Activated CD4-positive, alpha-beta memory T cell treated with anti-CD3 and anti-CD28 coated beads for 36 hours (primary cell): ENCODE results near the gene BTD. TPM values are rescaled to one million over a fixed set of nuclear protein-coding genes. Genes with fewer than 3 reads are reported as not detected.
A peak's percentile ranks its signal among the peaks of the same experiment; 100 is the strongest.

Source experiments
- CTCF ChIA-PET: fragments of 350-600 bp; sonication (Branson Sonifier 250); formaldehyde crosslinking; loops from one replicate; lab custom pipeline; 2021; ENCODE audit warnings: antibody characterized with exemption, inconsistent platforms; lab: Charles Lee
- POLR2A ChIA-PET: fragments of 350-600 bp; sonication (Branson Sonifier 250); formaldehyde crosslinking; loops from one replicate; lab custom pipeline; 2021; ENCODE audit warnings: antibody characterized with exemption; lab: Charles Lee
- DNase-seq: peaks from one replicate; pipeline ENCODE4 v3.0.0-alpha.2; 2020
- H3K27ac Mint-ChIP-seq: one replicate; pipeline ENCODE4 v1.8.0; 2021; ENCODE audit warnings: mixed read lengths
- H3K27me3 Mint-ChIP-seq: one replicate; pipeline ENCODE4 v1.8.0; 2021; ENCODE audit warnings: mixed read lengths
- H3K36me3 Mint-ChIP-seq: one replicate; pipeline ENCODE4 v1.8.0; 2021; ENCODE audit warnings: mixed read lengths
- H3K4me1 Mint-ChIP-seq: one replicate; pipeline ENCODE4 v1.8.0; 2021; ENCODE audit warnings: low read depth, mixed read lengths
- H3K4me3 Mint-ChIP-seq: one replicate; pipeline ENCODE4 v1.8.0; 2021; ENCODE audit warnings: mild to moderate bottlenecking, mixed read lengths
- H3K9me3 Mint-ChIP-seq: one replicate; pipeline ENCODE4 v1.8.0; 2021; ENCODE audit warnings: mixed read lengths
- intact Hi-C: fragments of 100-400 bp; cut with micrococcal nuclease; formaldehyde crosslinking; loops from one replicate; pipeline ENCODE4 v1.15.1; 2023
- total RNA-seq, 2 experiments: library from RNA; stranded (reverse); gene quantifications; one replicate each; pipeline ENCODE4 v1.2.3, GENCODE V29; 2021

The BTD gene
- total RNA-seq, 2 experiments from 2014 or later: 8.6 to 8.7 TPM

- intact Hi-C loops: no loop called here
- peaks cover 12% of the 10 kb centered on the region for H3K36me3 Mint-ChIP-seq
- CTCF ChIA-PET: no interaction called here
Measured at GRCh38 chr3:15659254-15659975, 57.9 kb downstream of the BTD start.

DNA sequence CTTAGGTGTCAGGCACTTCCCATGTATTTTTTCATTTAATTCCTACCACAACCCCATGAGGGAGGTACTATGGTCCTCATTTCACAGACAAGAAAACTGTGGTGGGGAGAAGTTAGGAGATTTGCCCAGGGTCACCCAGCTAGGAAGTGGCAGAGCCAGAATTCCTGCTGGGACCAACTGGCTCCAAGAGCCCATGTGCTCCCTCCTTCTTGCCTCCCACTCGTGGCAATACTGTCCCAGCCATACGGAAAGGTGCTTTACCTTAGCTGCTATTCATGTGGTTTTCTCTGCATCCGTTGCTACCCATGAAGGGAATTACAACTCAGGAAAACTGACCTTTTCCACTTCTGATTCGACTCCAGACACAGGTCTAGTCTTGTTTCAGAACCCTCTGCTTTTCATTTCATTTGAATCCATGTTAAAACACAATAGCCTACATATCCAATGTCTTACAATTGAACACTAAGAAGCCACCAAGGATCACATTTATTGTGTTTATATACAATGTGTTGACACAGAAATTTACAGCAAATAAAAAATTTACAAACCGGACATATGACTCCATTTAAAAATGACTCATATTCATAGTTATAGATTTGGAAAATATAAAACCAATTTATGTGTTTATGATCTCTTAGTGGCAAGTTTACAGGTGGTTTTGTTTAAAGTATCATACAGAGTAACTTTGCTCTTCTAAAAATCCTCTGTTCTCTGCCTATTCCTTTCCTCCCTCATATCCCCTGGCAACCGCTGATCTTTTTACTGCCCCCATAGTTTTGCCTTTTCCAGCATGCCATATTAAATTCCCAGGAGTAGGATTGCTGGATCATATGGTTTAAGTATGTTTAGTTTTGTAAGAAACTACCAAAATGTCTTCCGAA is 58.8 kb downstream of the BTD start:
- Mint-ChIP-seq H3K27ac (no peak overlapping the region), H3K4me1 (peaks cover 5% of the 10 kb centered on the region), H3K4me3 (no peak overlapping the region), H3K9me3 (peaks cover 25% of the 10 kb centered on the region), H3K36me3 (peaks cover 15% of the 10 kb centered on the region), H3K27me3 (no peaks in the 10 kb centered on the region)
- ChIA-PET CTCF (no interaction called here), POLR2A (no interaction called here)
- intact Hi-C loops: no loop called here
- no peak for DNase-seq

More at GRCh38 chr3:15659254-15659975, 57.9 kb downstream of the BTD start:
- DNase-seq: no peak
- H3K27me3 Mint-ChIP-seq: no peaks in the 10 kb centered on the region
- POLR2A ChIA-PET: no interaction called here
- H3K4me1 Mint-ChIP-seq: peaks cover 5% of the 10 kb centered on the region
- no peak overlapping the region for H3K27ac Mint-ChIP-seq
- H3K4me3 Mint-ChIP-seq: no peak overlapping the region
- peaks cover 30% of the 10 kb centered on the region for H3K9me3 Mint-ChIP-seq

GRCh38 chr3:15664144-15664543 is 62.6 kb downstream of the BTD start:
- intact Hi-C loops: no loop called here
- ChIA-PET POLR2A (no interaction called here), CTCF (no interaction called here)
- Mint-ChIP-seq H3K4me3 (no peak overlapping the region), H3K9me3 (no peaks in the 10 kb centered on the region), H3K4me1 (peaks cover 26% of the 10 kb centered on the region), H3K36me3 (peaks cover 7% of the 10 kb centered on the region), H3K27ac (no peak overlapping the region), H3K27me3 (no peaks in the 10 kb centered on the region)
- DNase-seq: no peak

DNA sequence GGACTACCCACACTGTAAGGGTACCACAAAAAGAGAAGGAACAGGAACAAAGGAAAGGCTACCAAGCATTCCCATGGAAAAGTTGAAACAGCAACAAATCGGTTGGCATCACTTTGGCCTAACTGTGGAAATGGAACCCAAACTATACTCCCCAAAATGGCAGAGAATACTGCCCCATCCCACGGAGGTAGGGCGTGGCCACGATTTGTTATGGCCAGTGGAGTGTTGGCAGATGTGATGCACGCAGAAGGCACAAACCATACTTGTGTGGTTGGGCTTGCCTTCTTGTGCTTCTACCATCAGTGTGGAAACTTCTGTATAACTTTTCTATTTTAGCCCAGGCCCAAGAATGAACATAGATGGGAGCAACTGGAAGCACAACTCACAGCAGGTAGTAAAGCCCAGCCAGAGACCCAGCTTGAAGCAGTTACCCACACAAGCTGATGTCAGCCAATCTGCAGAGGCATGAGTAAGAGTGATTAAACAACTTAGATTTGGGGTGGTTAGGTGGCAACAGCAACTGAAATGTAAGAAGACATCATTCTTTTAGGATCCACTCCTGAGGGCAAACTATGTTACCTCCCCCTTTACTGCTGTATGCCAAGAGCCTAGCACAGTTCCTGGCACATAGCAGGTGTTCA is 64.1 kb downstream of the BTD start:
- Mint-ChIP-seq H3K27ac (no peak overlapping the region), H3K27me3 (no peaks in the 10 kb centered on the region), H3K4me3 (no peak overlapping the region), H3K4me1 (peaks cover 20% of the 10 kb centered on the region), H3K36me3 (peaks cover 13% of the 10 kb centered on the region), H3K9me3 (no peaks in the 10 kb centered on the region)
- no peak for DNase-seq
- intact Hi-C loops: loop anchor here (2.0 kb wide), 2 partner anchors 17 to 35 kb away; no protein-coding TSS in a partner anchor
- ChIA-PET POLR2A (no interaction called here), CTCF (no interaction called here)

GRCh38 chr3:15666277-15666676 is 64.7 kb downstream of the BTD start:
- no peaks in the 10 kb centered on the region for H3K27me3 Mint-ChIP-seq
- no peak for DNase-seq
- POLR2A ChIA-PET: no interaction called here
- H3K4me1 Mint-ChIP-seq: peaks cover 20% of the 10 kb centered on the region
- no peaks in the 10 kb centered on the region for H3K9me3 Mint-ChIP-seq
- CTCF ChIA-PET: no interaction called here
- H3K4me3 Mint-ChIP-seq: no peak overlapping the region
- intact Hi-C loops: loop anchor here (2.0 kb wide), 2 partner anchors 17 to 35 kb away; no protein-coding TSS in a partner anchor
- H3K36me3 Mint-ChIP-seq: peaks cover 18% of the 10 kb centered on the region
- H3K27ac Mint-ChIP-seq: no peak overlapping the region

DNA sequence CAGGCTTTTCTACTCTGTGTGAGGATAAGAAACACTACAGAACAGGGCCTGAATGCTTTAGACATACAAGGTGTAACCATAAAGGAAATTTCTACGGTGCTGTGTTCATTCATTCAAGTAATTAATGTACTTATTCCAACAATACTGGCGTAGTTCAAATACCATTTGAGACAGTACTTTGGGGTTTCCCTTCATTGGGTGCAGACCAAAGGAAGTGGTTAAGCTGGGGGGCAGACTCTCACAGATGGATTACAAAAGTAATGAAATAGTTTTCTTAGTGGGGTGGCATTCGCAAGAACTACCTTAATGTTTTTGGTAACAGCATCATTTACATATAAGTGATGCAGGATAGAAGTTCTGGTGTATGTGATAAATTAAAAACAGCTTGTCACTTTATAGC is 65.9 kb downstream of the BTD start:
- intact Hi-C loops: loop anchor here (2.0 kb wide), 2 partner anchors 19 to 37 kb away; no protein-coding TSS in a partner anchor
- no peak overlapping the region for H3K27ac Mint-ChIP-seq
- ChIA-PET POLR2A (no interaction called here), CTCF (interaction anchor here (0.8 to 1.4 kb wide), 2 partner anchors 37 to 144 kb away, joined by 3 to 4 read pairs; no protein-coding TSS in a partner anchor)
- DNase-seq: peak; percentile 56
- peaks cover 18% of the 10 kb centered on the region for H3K36me3 Mint-ChIP-seq
- no peaks in the 10 kb centered on the region for H3K9me3 Mint-ChIP-seq
- H3K27me3 Mint-ChIP-seq: no peaks in the 10 kb centered on the region
- no peak overlapping the region for H3K4me3 Mint-ChIP-seq
- peaks cover 20% of the 10 kb centered on the region for H3K4me1 Mint-ChIP-seq

- Mint-ChIP-seq H3K4me1 (peaks cover 2% of the 10 kb centered on the region), H3K4me3 (no peak overlapping the region), H3K27ac (no peak overlapping the region), H3K27me3 (no peaks in the 10 kb centered on the region), H3K36me3 (peaks cover 28% of the 10 kb centered on the region), H3K9me3 (no peaks in the 10 kb centered on the region)
- intact Hi-C loops: no loop called here
- CTCF ChIA-PET: no interaction called here
- no peak for DNase-seq
- POLR2A ChIA-PET: no interaction called here
Measured at GRCh38 chr3:15673536-15673935, 72.0 kb downstream of the BTD start.

GRCh38 chr3:15676259-15676658 is 74.7 kb downstream of the BTD start:
- CTCF ChIA-PET: no interaction called here
- H3K36me3 Mint-ChIP-seq: peaks cover 24% of the 10 kb centered on the region

GRCh38 chr3:15679306-15679705 is 77.8 kb downstream of the BTD start:
- Mint-ChIP-seq H3K4me3 (no peak overlapping the region), H3K27ac (no peak overlapping the region), H3K9me3 (no peaks in the 10 kb centered on the region), H3K27me3 (no peaks in the 10 kb centered on the region), H3K36me3 (peaks cover 24% of the 10 kb centered on the region), H3K4me1 (no peaks in the 10 kb centered on the region)
- ChIA-PET CTCF (no interaction called here), POLR2A (no interaction called here)
- no peak for DNase-seq
- intact Hi-C loops: no loop called here

More at GRCh38 chr3:15676259-15676658, 74.7 kb downstream of the BTD start:
- no peak overlapping the region for H3K27ac Mint-ChIP-seq
- H3K27me3 Mint-ChIP-seq: no peaks in the 10 kb centered on the region
- intact Hi-C loops: no loop called here
- no peak overlapping the region for H3K4me3 Mint-ChIP-seq
- H3K4me1 Mint-ChIP-seq: no peaks in the 10 kb centered on the region
- no peak for DNase-seq
- no peaks in the 10 kb centered on the region for H3K9me3 Mint-ChIP-seq
- POLR2A ChIA-PET: no interaction called here

- CTCF ChIA-PET: no interaction called here
- no peak overlapping the region for H3K27ac Mint-ChIP-seq
- intact Hi-C loops: no loop called here
- H3K27me3 Mint-ChIP-seq: no peaks in the 10 kb centered on the region
- no peaks in the 10 kb centered on the region for H3K9me3 Mint-ChIP-seq
- H3K4me1 Mint-ChIP-seq: peaks cover 5% of the 10 kb centered on the region
- DNase-seq: no peak
- POLR2A ChIA-PET: no interaction called here
- no peak overlapping the region for H3K4me3 Mint-ChIP-seq
- H3K36me3 Mint-ChIP-seq: peaks cover 29% of the 10 kb centered on the region
Measured at GRCh38 chr3:15681668-15682067, 80.1 kb downstream of the BTD start.

DNA sequence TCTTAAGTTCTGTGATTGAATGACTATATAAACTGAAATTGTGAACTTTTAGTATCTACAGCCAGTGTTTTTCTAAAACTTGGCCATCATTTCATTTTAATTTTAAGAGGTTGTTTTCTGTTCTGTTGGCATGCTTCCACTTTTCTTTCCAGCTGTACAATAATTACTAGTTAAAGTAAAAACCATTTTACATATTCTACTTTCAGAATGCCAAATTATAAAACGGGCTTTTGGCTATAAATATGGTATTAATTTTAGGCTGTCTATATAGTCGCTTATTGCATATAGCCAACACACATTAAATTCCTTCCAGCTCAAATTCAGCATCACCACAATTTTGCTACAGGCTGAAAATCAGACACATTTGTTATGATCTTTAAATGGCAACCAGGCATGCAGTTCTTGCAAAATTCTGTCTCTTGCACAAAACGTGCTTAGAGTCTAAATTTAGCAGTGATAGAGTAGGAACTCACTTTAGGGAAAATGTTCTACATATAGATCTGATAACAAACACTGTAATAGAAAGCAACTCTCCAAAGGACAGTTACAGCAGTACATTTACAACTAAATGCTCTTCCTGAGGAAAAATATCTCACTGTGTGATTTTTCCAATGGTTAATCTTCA is 81.1 kb downstream of the BTD start:
- Mint-ChIP-seq H3K36me3 (peaks cover 23% of the 10 kb centered on the region), H3K9me3 (no peaks in the 10 kb centered on the region), H3K27me3 (no peaks in the 10 kb centered on the region), H3K4me3 (no peak overlapping the region), H3K27ac (no peak overlapping the region), H3K4me1 (peaks cover 5% of the 10 kb centered on the region)
- ChIA-PET CTCF (no interaction called here), POLR2A (no interaction called here)
- intact Hi-C loops: no loop called here
- no peak for DNase-seq

- CTCF ChIA-PET: no interaction called here
- H3K36me3 Mint-ChIP-seq: peaks cover 20% of the 10 kb centered on the region
- no peaks in the 10 kb centered on the region for H3K27me3 Mint-ChIP-seq
- POLR2A ChIA-PET: no interaction called here
- H3K9me3 Mint-ChIP-seq: no peaks in the 10 kb centered on the region
- no peak overlapping the region for H3K4me3 Mint-ChIP-seq
- H3K27ac Mint-ChIP-seq: no peak overlapping the region
- no peak for DNase-seq
- H3K4me1 Mint-ChIP-seq: peaks cover 5% of the 10 kb centered on the region
- intact Hi-C loops: no loop called here
Measured at GRCh38 chr3:15683253-15683652, 81.7 kb downstream of the BTD start.
